MM.1S (cell line): Measurements from ENCODE around the gene MRPL42.

ENCODE experiments used
- DNase-seq: peaks from one replicate; pipeline ENCODE4 v3.0.0-alpha.2; 2015
- H2AFZ ChIP-seq: fragments of 300-600 bp; sonication (generic); 2 replicates; pipeline ENCODE4 v1.6.0; 2016; ENCODE audit warnings: antibody characterized with exemption, low read length
- H3F3A ChIP-seq: fragments of 300-600 bp; sonication (generic); 2 replicates; pipeline ENCODE4 v1.6.1; 2016; ENCODE audit warnings: mild to moderate bottlenecking, antibody characterized with exemption, low read length, moderate library complexity, mixed read lengths; ENCODE audit not compliant: insufficient read depth
- H3K27ac ChIP-seq: fragments of 300-600 bp; sonication (generic); 2 replicates; pipeline ENCODE4 v1.5.1; 2016; ENCODE audit warnings: mild to moderate bottlenecking, low read length
- H3K27me3 ChIP-seq: fragments of 300-600 bp; sonication (generic); replicated peaks from 2 replicates; pipeline ENCODE4 v1.6.0; 2016; ENCODE audit warnings: low read length; ENCODE audit not compliant: insufficient read depth
- H3K36me3 ChIP-seq: fragments of 300-600 bp; sonication (generic); replicated peaks from 2 replicates; pipeline ENCODE4 v1.6.1; 2016; ENCODE audit warnings: mild to moderate bottlenecking, low read length, mixed read lengths; ENCODE audit not compliant: insufficient read depth
- H3K4me1 ChIP-seq: fragments of 300-600 bp; sonication (generic); 2 replicates; pipeline ENCODE4 v1.6.1; 2016; ENCODE audit warnings: low read length, mixed read lengths
- H3K4me2 ChIP-seq: fragments of 300-600 bp; sonication (generic); 2 replicates; pipeline ENCODE4 v1.6.0; 2016; ENCODE audit warnings: low read depth, low read length
- H3K4me3 ChIP-seq: fragments of 300-600 bp; sonication (generic); 2 replicates; pipeline ENCODE4 v1.5.1; 2016; ENCODE audit warnings: low read length, mixed read lengths
- H3K79me2 ChIP-seq: fragments of 300-600 bp; sonication (generic); 2 replicates; pipeline ENCODE4 v1.6.1; 2016; ENCODE audit warnings: mixed run types, low read length, mixed read lengths
- H3K9ac ChIP-seq: fragments of 300-600 bp; sonication (generic); 2 replicates; pipeline ENCODE4 v1.6.1; 2016; ENCODE audit warnings: low read length, mixed read lengths
- H3K9me2 ChIP-seq: fragments of 300-600 bp; sonication (generic); replicated peaks from 2 replicates; pipeline ENCODE4 v1.6.1; 2016; ENCODE audit warnings: mild to moderate bottlenecking, low read length, mixed read lengths; ENCODE audit not compliant: insufficient read depth
- H3K9me3 ChIP-seq: fragments of 300-600 bp; sonication (generic); replicated peaks from 2 replicates; pipeline ENCODE4 v1.6.1; 2016; ENCODE audit warnings: mild to moderate bottlenecking, low read length, mixed read lengths; ENCODE audit not compliant: insufficient read depth
- H4K20me1 ChIP-seq: fragments of 300-600 bp; sonication (generic); 2 replicates; pipeline ENCODE4 v1.6.1; 2016; ENCODE audit warnings: mild to moderate bottlenecking, low read length, moderate library complexity, mixed read lengths; ENCODE audit not compliant: insufficient read depth
- EZH2 ChIP-seq: fragments of 300-600 bp; sonication (generic); optimal IDR thresholded peaks from 2 replicates; pipeline ENCODE3; 2017; ENCODE audit warnings: low read depth, mild to moderate bottlenecking, antibody characterized with exemption, low read length, mixed read lengths
- EZH2phosphoT487 ChIP-seq: fragments of 300-600 bp; sonication (generic); IDR thresholded peaks from 2 replicates; pipeline ENCODE4 v1.6.1; 2018; ENCODE audit warnings: antibody characterized with exemption, low read length
- TF ChIP-seq, protein P1 (sequence below): fragments of 300-600 bp; sonication (generic); IDR thresholded peaks from 2 replicates; pipeline ENCODE4 v1.5.1; 2016; ENCODE audit warnings: antibody characterized with exemption, low read length, mixed read lengths

The MRPL42 gene

DNA sequence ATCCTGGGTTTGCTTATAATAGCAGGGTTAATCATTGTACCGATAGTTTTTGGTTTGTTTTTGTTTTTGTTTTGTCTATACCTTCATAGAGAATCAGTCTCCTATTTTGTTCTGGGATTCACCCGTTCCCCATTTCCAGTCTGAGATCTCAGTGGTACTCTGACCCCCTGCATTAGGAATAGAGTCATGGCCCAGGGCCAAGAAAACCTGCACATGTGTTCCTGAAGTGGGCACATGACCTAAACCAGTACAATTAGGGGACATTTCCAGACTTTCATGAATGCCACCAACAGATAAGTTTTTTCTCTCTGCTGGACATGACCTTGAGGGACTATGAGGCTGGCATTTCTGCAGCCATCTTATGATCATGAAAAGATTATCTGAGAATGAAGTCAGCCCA, 52.5 kb downstream of the MRPL42 start:
- H3K9me3 ChIP-seq: no peaks in the 10 kb centered on the region
- TF ChIP-seq EZH2phosphoT487: no peak
- no peak for TF ChIP-seq EZH2
- TF ChIP-seq, protein P1, sequence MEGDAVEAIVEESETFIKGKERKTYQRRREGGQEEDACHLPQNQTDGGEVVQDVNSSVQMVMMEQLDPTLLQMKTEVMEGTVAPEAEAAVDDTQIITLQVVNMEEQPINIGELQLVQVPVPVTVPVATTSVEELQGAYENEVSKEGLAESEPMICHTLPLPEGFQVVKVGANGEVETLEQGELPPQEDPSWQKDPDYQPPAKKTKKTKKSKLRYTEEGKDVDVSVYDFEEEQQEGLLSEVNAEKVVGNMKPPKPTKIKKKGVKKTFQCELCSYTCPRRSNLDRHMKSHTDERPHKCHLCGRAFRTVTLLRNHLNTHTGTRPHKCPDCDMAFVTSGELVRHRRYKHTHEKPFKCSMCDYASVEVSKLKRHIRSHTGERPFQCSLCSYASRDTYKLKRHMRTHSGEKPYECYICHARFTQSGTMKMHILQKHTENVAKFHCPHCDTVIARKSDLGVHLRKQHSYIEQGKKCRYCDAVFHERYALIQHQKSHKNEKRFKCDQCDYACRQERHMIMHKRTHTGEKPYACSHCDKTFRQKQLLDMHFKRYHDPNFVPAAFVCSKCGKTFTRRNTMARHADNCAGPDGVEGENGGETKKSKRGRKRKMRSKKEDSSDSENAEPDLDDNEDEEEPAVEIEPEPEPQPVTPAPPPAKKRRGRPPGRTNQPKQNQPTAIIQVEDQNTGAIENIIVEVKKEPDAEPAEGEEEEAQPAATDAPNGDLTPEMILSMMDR: no peak
- no peaks in the 10 kb centered on the region for H3K4me1 ChIP-seq
- no peaks in the 10 kb centered on the region for H3K9me2 ChIP-seq
- no peaks in the 10 kb centered on the region for H3F3A ChIP-seq
- no peak overlapping the region for H3K4me3 ChIP-seq
- H3K27me3 ChIP-seq: no peaks in the 10 kb centered on the region
- no peaks in the 10 kb centered on the region for H4K20me1 ChIP-seq
- H3K36me3 ChIP-seq: no peaks in the 10 kb centered on the region
- no peak overlapping the region for H3K27ac ChIP-seq
- no peak overlapping the region for H3K9ac ChIP-seq
- no peak overlapping the region for H2AFZ ChIP-seq
- DNase-seq: no peak
- H3K4me2 ChIP-seq: no peak overlapping the region
- no peaks in the 10 kb centered on the region for H3K79me2 ChIP-seq

DNA sequence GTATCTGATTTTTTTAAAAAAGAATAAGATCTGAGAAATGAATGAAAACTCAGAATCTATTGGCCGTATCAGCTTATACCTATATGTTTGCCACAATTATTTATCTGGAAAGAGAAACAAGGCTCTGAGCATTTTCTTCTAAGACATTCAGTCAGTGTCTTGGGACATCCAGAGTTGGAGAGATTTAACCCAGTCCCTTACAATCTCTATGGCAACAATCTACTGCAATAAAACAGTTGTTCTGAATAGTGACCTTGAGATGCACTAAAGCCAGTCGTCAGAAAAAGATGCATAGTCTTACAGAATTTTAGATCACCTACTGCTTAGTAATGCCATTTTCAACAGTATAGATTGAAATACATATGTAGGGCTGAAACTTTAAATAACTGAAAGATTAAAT, 53.1 kb downstream of the MRPL42 start:
- Histone ChIP-seq H3K9me2 (no peaks in the 10 kb centered on the region), H4K20me1 (no peaks in the 10 kb centered on the region), H3K4me3 (no peak overlapping the region), H3K9me3 (no peaks in the 10 kb centered on the region), H3K4me1 (no peaks in the 10 kb centered on the region), H3K27me3 (no peaks in the 10 kb centered on the region), H2AFZ (no peak overlapping the region), H3K36me3 (no peaks in the 10 kb centered on the region), H3K79me2 (no peaks in the 10 kb centered on the region), H3K9ac (no peak overlapping the region), H3F3A (no peaks in the 10 kb centered on the region), H3K4me2 (no peak overlapping the region), H3K27ac (no peak overlapping the region)
- TF ChIP-seq EZH2: no peak
- TF ChIP-seq EZH2phosphoT487: no peak
- TF ChIP-seq, protein P1: no peak
- no peak for DNase-seq

DNA sequence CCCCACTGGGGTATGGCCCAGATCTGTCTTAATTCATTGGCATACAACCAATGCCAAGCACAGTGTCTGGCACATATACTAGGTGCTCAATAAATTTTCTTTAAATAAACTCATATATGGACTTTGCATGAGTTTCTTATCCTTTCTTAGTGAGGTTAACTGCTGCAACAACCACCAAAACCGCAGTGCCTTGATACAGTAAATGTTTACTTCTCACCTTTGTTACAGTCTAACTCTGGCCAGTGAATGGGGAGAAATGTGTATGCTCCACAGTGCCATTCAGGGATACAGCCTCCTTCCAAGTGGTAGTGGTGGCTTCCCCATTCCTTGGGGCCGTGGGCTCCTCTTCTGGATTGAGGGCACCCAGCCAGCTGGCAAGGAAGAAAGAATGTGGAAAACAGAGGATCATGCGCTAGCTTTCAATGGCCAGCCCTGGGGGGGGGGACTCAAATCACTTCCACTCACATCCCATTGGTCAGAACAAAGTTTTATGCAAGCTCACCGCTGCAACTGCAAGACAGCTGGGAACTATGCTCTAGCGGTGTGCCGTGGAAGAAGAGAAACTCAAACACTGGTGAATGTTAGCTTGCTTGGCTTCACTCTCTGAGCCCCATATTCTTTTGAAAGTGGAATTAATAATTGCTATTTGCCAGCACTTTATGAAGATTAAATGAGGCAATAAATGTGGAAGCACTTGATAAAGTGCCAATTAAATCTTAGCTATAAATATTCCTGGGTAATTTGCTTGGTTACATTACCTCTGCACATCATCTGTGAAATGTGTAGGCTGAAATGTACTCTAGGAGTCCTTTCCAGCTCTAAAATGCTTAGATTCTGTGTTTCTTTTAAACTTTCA, 54.1 kb downstream of the MRPL42 start:
- H3K4me2 ChIP-seq: no peak overlapping the region
- H3K79me2 ChIP-seq: no peaks in the 10 kb centered on the region
- H3K27me3 ChIP-seq: no peaks in the 10 kb centered on the region
- TF ChIP-seq EZH2 (no peak), EZH2phosphoT487 (no peak)
- TF ChIP-seq, protein P1: no peak
- no peaks in the 10 kb centered on the region for H3F3A ChIP-seq
- no peak overlapping the region for H2AFZ ChIP-seq
- H3K36me3 ChIP-seq: no peaks in the 10 kb centered on the region
- H3K4me1 ChIP-seq: no peaks in the 10 kb centered on the region
- H3K9me2 ChIP-seq: no peaks in the 10 kb centered on the region
- H3K27ac ChIP-seq: no peak overlapping the region
- no peaks in the 10 kb centered on the region for H3K9me3 ChIP-seq
- no peak overlapping the region for H3K9ac ChIP-seq
- DNase-seq: no peak
- H4K20me1 ChIP-seq: no peaks in the 10 kb centered on the region
- H3K4me3 ChIP-seq: no peak overlapping the region
